Endothelial cell of umbilical vein (primary cell): ENCODE results near the gene ATIC. TPM values are rescaled to one million over a fixed set of nuclear protein-coding genes. Genes with fewer than 3 reads are reported as not detected.

Experiments
- BruUV-seq: library from RNA; stranded (reverse); fragments of 400-500 nt; replicated peaks from 2 replicates; lab custom pipeline; 2021; lab: Mats Ljungman, UMichigan
- CTCF ChIA-PET: fragments of 300-600, 350-600 bp; sonication (Branson Sonifier 250); formaldehyde crosslinking; loops from one replicate; lab custom pipeline; 2021; ENCODE audit warnings: antibody characterized with exemption, inconsistent platforms; lab: Charles Lee
- POLR2A ChIA-PET: fragments of 300-600, 350-600 bp; sonication (Branson Sonifier 250); formaldehyde crosslinking; loops from one replicate; lab custom pipeline; 2021; ENCODE audit warnings: antibody characterized with exemption, inconsistent platforms; lab: Charles Lee
- DNase-seq: peaks from one replicate; pipeline ENCODE4 v3.0.0-alpha.2; 2011; ENCODE audit warnings: low read depth, low spot score
- FAIRE-seq: peaks from 2 replicates; lab custom pipeline; 2011; peaks lifted over from hg19 to GRCh38; lab: Jason Lieb, UNC
- H2AFZ ChIP-seq: 2 replicates; pipeline ENCODE4 v1.6.0; 2012; ENCODE audit warnings: low read depth, low read length, control low read depth, inconsistent platforms
- H3K27ac ChIP-seq: 2 replicates; pipeline ENCODE4 v1.5.1; 2011; ENCODE audit warnings: low read depth, mild to moderate bottlenecking, control low read depth, low read length, moderate library complexity; ENCODE audit not compliant: insufficient read depth
- H3K27me3 ChIP-seq, 2 experiments: 2 replicates each; pipeline versions ENCODE4 v1.6.0 to v1.6.1; 2011; ENCODE audit warnings: low read length in 2 of 2, mixed read lengths in 1 of 2; ENCODE audit not compliant: control insufficient read depth in 2 of 2, insufficient read depth in 2 of 2
- H3K36me3 ChIP-seq, 2 experiments: 2 replicates in 1 of 2; 3 replicates in 1 of 2; pipeline ENCODE4 v1.5.1; 2011; ENCODE audit warnings: low read length in 2 of 2, mild to moderate bottlenecking in 1 of 2, moderate library complexity in 1 of 2; ENCODE audit not compliant: control insufficient read depth in 2 of 2, insufficient read depth in 2 of 2; ENCODE audit errors: extremely low read depth in 1 of 2
- H3K4me1 ChIP-seq: 3 replicates; pipeline ENCODE4 v1.5.1; 2011; ENCODE audit warnings: mild to moderate bottlenecking, low read length; ENCODE audit not compliant: control insufficient read depth, insufficient read depth; ENCODE audit errors: extremely low read depth
- H3K4me2 ChIP-seq: 2 replicates; pipeline ENCODE4 v1.6.1; 2011; ENCODE audit warnings: low read length, control low read depth, mixed read lengths; ENCODE audit not compliant: insufficient read depth
- H3K4me3 ChIP-seq, 3 experiments: fragments of 200-600 bp in 1 of 3; sonication (generic), shearing (Covaris generic) in 1 of 3; replicated peaks in 1 of 3; 2 replicates each; pipeline ENCODE4 v1.5.1; 2011 to 2016; ENCODE audit warnings: control low read depth in 3 of 3, low read length in 3 of 3, mild to moderate bottlenecking in 2 of 3, inconsistent platforms in 1 of 3, low read depth in 1 of 3, moderate library complexity in 1 of 3; ENCODE audit not compliant: insufficient read depth in 1 of 3
- H3K79me2 ChIP-seq: 2 replicates; pipeline ENCODE4 v1.6.0; 2012; ENCODE audit warnings: low read length, inconsistent platforms; ENCODE audit not compliant: control insufficient read depth, insufficient read depth
- H3K9ac ChIP-seq: replicated peaks from 2 replicates; pipeline ENCODE3; 2011; ENCODE audit warnings: low read length, control low read depth; ENCODE audit not compliant: insufficient read depth; ENCODE audit errors: extremely low read depth
- H3K9me1 ChIP-seq: replicated peaks from 3 replicates; pipeline ENCODE4 v1.6.0; 2011; ENCODE audit warnings: mild to moderate bottlenecking, low read length; ENCODE audit not compliant: control insufficient read depth, insufficient read depth; ENCODE audit errors: extremely low read depth
- H3K9me3 ChIP-seq: replicated peaks from 2 replicates; pipeline ENCODE4 v1.5.1; 2012; ENCODE audit warnings: low read length, inconsistent platforms; ENCODE audit not compliant: control insufficient read depth, insufficient read depth
- H4K20me1 ChIP-seq: replicated peaks from 2 replicates; pipeline ENCODE3; 2011; ENCODE audit warnings: mild to moderate bottlenecking, low read length; ENCODE audit not compliant: control insufficient read depth, insufficient read depth; ENCODE audit errors: extremely low read depth
- EZH2 ChIP-seq: IDR thresholded peaks from 2 replicates; pipeline ENCODE4 v1.6.1; 2012; ENCODE audit warnings: borderline replicate concordance, low read depth, mild to moderate bottlenecking, moderate library complexity, low read length, inconsistent platforms; ENCODE audit not compliant: severe bottlenecking
- FOS ChIP-seq: IDR thresholded peaks from 2 replicates; pipeline ENCODE4 v1.6.1; 2011; ENCODE audit warnings: mild to moderate bottlenecking, low read length, moderate library complexity, borderline replicate concordance; ENCODE audit not compliant: insufficient read depth
- GATA2 ChIP-seq: IDR thresholded peaks from 2 replicates; pipeline ENCODE4 v1.7.0; 2011; ENCODE audit warnings: low read depth, mild to moderate bottlenecking, moderate library complexity, mixed read lengths, low read length; ENCODE audit not compliant: insufficient read length, insufficient read depth
- JUN ChIP-seq: IDR thresholded peaks from 2 replicates; pipeline ENCODE4 v1.6.1; 2011; ENCODE audit warnings: borderline replicate concordance, low read depth; ENCODE audit not compliant: insufficient read length, insufficient read depth
- MYC ChIP-seq: IDR thresholded peaks from one replicate; pipeline ENCODE4 v1.6.1; 2011; ENCODE audit warnings: mild to moderate bottlenecking, low read depth, low read length
- POLR2A ChIP-seq: IDR thresholded peaks from 2 replicates; pipeline ENCODE4 v1.6.1; 2012; ENCODE audit warnings: low read depth, mild to moderate bottlenecking, control low read depth, low read length
- POLR2AphosphoS5 ChIP-seq: IDR thresholded peaks from 2 replicates; pipeline ENCODE4 v1.6.1; 2012; ENCODE audit warnings: low read depth, mild to moderate bottlenecking, control low read depth, low read length, moderate library complexity; ENCODE audit not compliant: insufficient read depth
- dilution Hi-C: fragments of 300-500 bp; cut with MboI; formaldehyde crosslinking; loops from one replicate; pipeline ENCODE4 v1.15.0; 2019; ENCODE audit warnings: low sequenced_read_pairs; ENCODE audit not compliant: extremely low pct_ligation_motif_present
- intact Hi-C: fragments of 100-400 bp; cut with micrococcal nuclease; formaldehyde crosslinking; loops from one replicate; pipeline ENCODE4 v1.10.0; 2022
- polyA plus RNA-seq, 4 experiments: library from polyadenylated mRNA; depleted of rRNA in 3 of 4; stranded (reverse) in 3 of 4; unstranded in 1 of 4; fragments of >200 nt; gene quantifications; 2 replicates each; pipeline versions ENCODE4 v1.2.1 to v1.2.3, GENCODE V29; 2011 to 2012; ENCODE audit warnings: missing spikeins in 1 of 4
- total RNA-seq: library from RNA; stranded (reverse); gene quantifications from 2 replicates; pipeline ENCODE4 v1.2.3, GENCODE V29; 2021
- TF ChIP-seq, protein P1 (sequence below), 2 donors: IDR thresholded peaks; 1 replicate in 1 of 2; 2 replicates in 1 of 2; pipeline ENCODE4 v1.5.1; 2011; ENCODE audit warnings: low read length in 2 of 2, mild to moderate bottlenecking in 2 of 2, moderate library complexity in 2 of 2, control low read depth in 1 of 2, inconsistent platforms in 1 of 2, low read depth in 1 of 2; ENCODE audit not compliant: insufficient read depth in 1 of 2; ENCODE audit errors: extremely low read depth in 1 of 2
- TF ChIP-seq, protein P2 (sequence below): IDR thresholded peaks from 2 replicates; pipeline ENCODE4 v1.6.1; 2011; ENCODE audit not compliant: insufficient read depth, insufficient read length

ATIC gene
- total and polyA plus RNA-seq, 2 donors (not counting 3 experiments of a cell fraction or from before 2014, with no cell fraction given), result 29.5 to 80.2 TPM

DNA sequence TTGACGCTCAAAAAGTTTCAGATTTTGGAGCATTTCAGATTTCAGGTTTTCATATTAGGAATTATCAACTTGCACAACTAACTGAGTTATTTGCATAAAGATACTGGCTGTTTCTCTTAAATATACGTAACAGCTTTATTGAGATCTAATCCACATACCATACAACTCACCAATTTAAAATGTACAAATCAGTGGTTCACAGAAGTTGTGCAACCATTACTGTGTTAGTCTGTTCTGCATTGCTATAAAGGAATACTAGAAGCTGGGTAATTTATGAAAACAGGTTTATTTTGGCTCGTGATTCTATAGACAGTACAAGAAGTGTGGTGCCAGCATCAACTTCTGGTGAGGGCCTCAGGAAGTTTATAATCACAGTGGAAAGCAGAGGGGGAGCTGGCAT, 8.2 kb downstream of the ATIC start:
- H3K9me1 ChIP-seq, result no peaks in the 10 kb centered on the region
- no peak overlapping the region for H3K4me2 ChIP-seq
- H3K79me2 ChIP-seq, result peaks cover 13% of the 10 kb centered on the region
- H3K9me3 ChIP-seq, result no peaks in the 10 kb centered on the region
- FAIRE-seq, result no peak
- H2AFZ ChIP-seq, result no peak overlapping the region
- H3K4me3 ChIP-seq, result no peak overlapping the region
- H3K27me3 ChIP-seq, result no peaks in the 10 kb centered on the region
- ChIA-PET CTCF (no interaction called here), POLR2A (no interaction called here)
- intact Hi-C loops, result no loop called here
- H3K27ac ChIP-seq, result no peak overlapping the region
- no peaks in the 10 kb centered on the region for H3K4me1 ChIP-seq
- H3K36me3 ChIP-seq, result peaks cover 0 to 4% of the 10 kb centered on the region in 2 experiments
- no peak for TF ChIP-seq FOS
- no peak for TF ChIP-seq POLR2A
- TF ChIP-seq GATA2, result no peak
- no peak for TF ChIP-seq EZH2
- TF ChIP-seq POLR2AphosphoS5, result no peak
- TF ChIP-seq MYC, result no peak
- no peaks in the 10 kb centered on the region for H4K20me1 ChIP-seq
- H3K9ac ChIP-seq, result no peak overlapping the region
- dilution Hi-C loops, result no loop called here
- no TSS peak for BruUV-seq
- DNase-seq, result no peak

DNA sequence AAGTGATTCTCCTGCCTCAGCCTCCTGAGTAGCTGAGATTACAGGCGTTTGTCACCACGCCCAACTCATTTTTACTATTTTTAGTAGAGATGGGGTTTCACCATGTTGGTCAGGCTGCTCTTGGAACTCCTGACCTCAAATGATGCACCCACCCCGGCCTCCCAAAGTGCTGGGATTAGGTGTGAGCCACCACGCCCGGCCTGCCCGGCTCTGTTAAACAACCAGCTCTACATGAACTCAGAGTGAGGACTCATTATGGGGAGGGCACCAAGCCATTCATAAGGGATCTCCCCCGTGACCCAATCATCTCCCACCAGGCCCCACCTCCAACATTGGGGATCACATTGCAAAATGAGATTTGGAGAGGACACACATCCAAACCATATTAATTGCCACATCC, 8.8 kb downstream of the ATIC start:
- Histone ChIP-seq H4K20me1 (no peaks in the 10 kb centered on the region), H3K9me3 (no peaks in the 10 kb centered on the region), H3K4me1 (no peaks in the 10 kb centered on the region), H3K36me3 (peaks cover 0 to 4% of the 10 kb centered on the region in 2 experiments), H3K4me3 (no peak overlapping the region), H3K79me2 (peaks cover 13% of the 10 kb centered on the region), H3K27me3 (no peaks in the 10 kb centered on the region), H3K4me2 (no peak overlapping the region), H3K27ac (no peak overlapping the region), H3K9me1 (no peaks in the 10 kb centered on the region), H2AFZ (no peak overlapping the region), H3K9ac (no peak overlapping the region)
- FAIRE-seq (no peak), DNase-seq (no peak)
- BruUV-seq, result no TSS peak
- ChIA-PET CTCF (no interaction called here), POLR2A (no interaction called here)
- intact Hi-C loops, result no loop called here
- TF ChIP-seq EZH2 (no peak), GATA2 (no peak), FOS (no peak), MYC (no peak), POLR2AphosphoS5 (no peak), POLR2A (no peak), JUN (no peak)
- TF ChIP-seq, protein P1, sequence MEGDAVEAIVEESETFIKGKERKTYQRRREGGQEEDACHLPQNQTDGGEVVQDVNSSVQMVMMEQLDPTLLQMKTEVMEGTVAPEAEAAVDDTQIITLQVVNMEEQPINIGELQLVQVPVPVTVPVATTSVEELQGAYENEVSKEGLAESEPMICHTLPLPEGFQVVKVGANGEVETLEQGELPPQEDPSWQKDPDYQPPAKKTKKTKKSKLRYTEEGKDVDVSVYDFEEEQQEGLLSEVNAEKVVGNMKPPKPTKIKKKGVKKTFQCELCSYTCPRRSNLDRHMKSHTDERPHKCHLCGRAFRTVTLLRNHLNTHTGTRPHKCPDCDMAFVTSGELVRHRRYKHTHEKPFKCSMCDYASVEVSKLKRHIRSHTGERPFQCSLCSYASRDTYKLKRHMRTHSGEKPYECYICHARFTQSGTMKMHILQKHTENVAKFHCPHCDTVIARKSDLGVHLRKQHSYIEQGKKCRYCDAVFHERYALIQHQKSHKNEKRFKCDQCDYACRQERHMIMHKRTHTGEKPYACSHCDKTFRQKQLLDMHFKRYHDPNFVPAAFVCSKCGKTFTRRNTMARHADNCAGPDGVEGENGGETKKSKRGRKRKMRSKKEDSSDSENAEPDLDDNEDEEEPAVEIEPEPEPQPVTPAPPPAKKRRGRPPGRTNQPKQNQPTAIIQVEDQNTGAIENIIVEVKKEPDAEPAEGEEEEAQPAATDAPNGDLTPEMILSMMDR (IDR thresholded peaks at IDR 0.05; ENCODE audit: extremely low read depth in 1 of 2, insufficient read depth in 1 of 2, low read depth in 1 of 2, low read length in 2 of 2), result no peak
- TF ChIP-seq, protein P2, sequence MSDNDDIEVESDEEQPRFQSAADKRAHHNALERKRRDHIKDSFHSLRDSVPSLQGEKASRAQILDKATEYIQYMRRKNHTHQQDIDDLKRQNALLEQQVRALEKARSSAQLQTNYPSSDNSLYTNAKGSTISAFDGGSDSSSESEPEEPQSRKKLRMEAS, result no peak
- dilution Hi-C loops, result no loop called here
